ENCODE measurements around the gene PIANP.

- TF ChIP-seq POLR2AphosphoS5 (IDR thresholded peaks at IDR 0.05) = no peak
- TF ChIP-seq CTCF (IDR thresholded peaks at IDR 0.05) = no peak
- TF ChIP-seq POLR2A (IDR thresholded peaks at IDR 0.05) = no peak
These were observed at the start of gene PIANP for GRCh38 chr12:6700646-6701051.
